Chondrocyte (in vitro differentiated cells): ENCODE measurements around the gene PHIP. TPM values are rescaled to one million over a fixed set of nuclear protein-coding genes. Genes with fewer than 3 reads are reported as not detected.

Source experiments
- DNase-seq: peaks from one replicate; pipeline ENCODE4 v3.0.0; 2021; ENCODE audit warnings: mixed read lengths, low spot score
- H3K27ac Mint-ChIP-seq: one replicate; pipeline ENCODE4 v1.8.0; 2021; ENCODE audit warnings: mild to moderate bottlenecking, moderate library complexity, mixed read lengths; ENCODE audit not compliant: unreplicated experiment
- H3K27me3 Mint-ChIP-seq: 2 replicates; pipeline ENCODE4 v1.8.0; 2021; ENCODE audit warnings: low read depth, mixed read lengths
- H3K36me3 Mint-ChIP-seq: 2 replicates; pipeline ENCODE4 v1.8.0; 2021; ENCODE audit warnings: low read depth, mixed read lengths
- H3K4me1 Mint-ChIP-seq: 2 replicates; pipeline ENCODE4 v1.8.0; 2021; ENCODE audit warnings: low read depth, mild to moderate bottlenecking, mixed read lengths
- H3K4me3 Mint-ChIP-seq: one replicate; pipeline ENCODE4 v1.8.0; 2021; ENCODE audit warnings: mild to moderate bottlenecking, moderate library complexity, mixed read lengths; ENCODE audit not compliant: unreplicated experiment
- H3K9me3 Mint-ChIP-seq: 2 replicates; pipeline ENCODE4 v1.8.0; 2021; ENCODE audit warnings: low read depth, mixed read lengths
- CTCF ChIP-seq: fragments of 200-600 bp; sonication (generic); IDR thresholded peaks from 2 replicates; pipeline ENCODE4 v1.5.0; 2021; ENCODE audit warnings: antibody characterized with exemption, mild to moderate bottlenecking, moderate library complexity
- total RNA-seq: library from RNA; stranded (reverse); gene quantifications from 3 replicates; pipeline ENCODE4 v1.2.1, GENCODE V29; 2021

Gene PHIP
- total RNA-seq, 1 donor from 2014 or later, result 11.9 TPM

GRCh38 chr6:79034865-79035264 is 43.2 kb downstream of the PHIP start:
- Mint-ChIP-seq H3K4me3 (no peak overlapping the region), H3K9me3 (peaks cover 3% of the 10 kb centered on the region), H3K27ac (no peak overlapping the region), H3K36me3 (peaks cover 24% of the 10 kb centered on the region), H3K4me1 (peaks cover 22% of the 10 kb centered on the region), H3K27me3 (no peaks in the 10 kb centered on the region)
- DNase-seq, result no peak
- no peak for TF ChIP-seq CTCF

GRCh38 chr6:79033279-79033678 is 44.8 kb downstream of the PHIP start:
- no peak for DNase-seq
- H3K27me3 Mint-ChIP-seq, result no peaks in the 10 kb centered on the region
- TF ChIP-seq CTCF, result no peak
- H3K27ac Mint-ChIP-seq, result no peak overlapping the region
- H3K4me3 Mint-ChIP-seq, result no peak overlapping the region
- H3K4me1 Mint-ChIP-seq, result peaks cover 27% of the 10 kb centered on the region
- peaks cover 3% of the 10 kb centered on the region for H3K9me3 Mint-ChIP-seq
- H3K36me3 Mint-ChIP-seq, result peaks cover 22% of the 10 kb centered on the region

- peak overlapping the region; percentile 37 for H3K27ac Mint-ChIP-seq
- DNase-seq, result no peak
- H3K9me3 Mint-ChIP-seq, result peaks cover 3% of the 10 kb centered on the region
- H3K36me3 Mint-ChIP-seq, result peaks cover 18% of the 10 kb centered on the region
- H3K4me3 Mint-ChIP-seq, result no peak overlapping the region
- H3K4me1 Mint-ChIP-seq, result peaks cover 27% of the 10 kb centered on the region
- H3K27me3 Mint-ChIP-seq, result no peaks in the 10 kb centered on the region
- TF ChIP-seq CTCF, result no peak
Observed at GRCh38 chr6:79031821-79032590, 46.0 kb downstream of the PHIP start.

GRCh38 chr6:79030511-79030910 is 47.5 kb downstream of the PHIP start:
- Mint-ChIP-seq H3K36me3 (peaks cover 16% of the 10 kb centered on the region), H3K27ac (no peak overlapping the region), H3K9me3 (peaks cover 3% of the 10 kb centered on the region), H3K4me1 (peaks cover 27% of the 10 kb centered on the region), H3K4me3 (no peak overlapping the region), H3K27me3 (no peaks in the 10 kb centered on the region)
- no peak for TF ChIP-seq CTCF
- no peak for DNase-seq

- peaks cover 27% of the 10 kb centered on the region for H3K4me1 Mint-ChIP-seq
- no peak overlapping the region for H3K27ac Mint-ChIP-seq
- no peak overlapping the region for H3K4me3 Mint-ChIP-seq
- peaks cover 15% of the 10 kb centered on the region for H3K36me3 Mint-ChIP-seq
- no peaks in the 10 kb centered on the region for H3K27me3 Mint-ChIP-seq
- peaks cover 3% of the 10 kb centered on the region for H3K9me3 Mint-ChIP-seq
- no peak for DNase-seq
- no peak for TF ChIP-seq CTCF
Observed at GRCh38 chr6:79030023-79030422, 48.0 kb downstream of the PHIP start.
